Heart left ventricle (tissue), 16 donors: ENCODE data around the gene TMC3. TPM values are rescaled to one million over a fixed set of nuclear protein-coding genes. Genes with fewer than 3 reads are reported as not detected.

Experiments used
- ATAC-seq, 4 donors: fragments of 200-7000 bp; cut with Tn5 transposase; one replicate each; pipeline ENCODE4 v1.9.1; 2020 to 2022; ENCODE audit warnings: moderate library complexity in 4 of 4, mild to moderate bottlenecking in 3 of 4, moderate number of reproducible peaks in 1 of 4
- DNase-seq, 5 donors: peaks; one replicate each; pipeline ENCODE4 v3.0.0-alpha.2; 2020
- H3K27ac ChIP-seq, 12 donors: fragments of 200-600 bp; sonication (generic) in 4 of 12; one replicate each; pipeline versions ENCODE4 v1.5.0 to v1.8.0; 2016 to 2022; ENCODE audit warnings: mild to moderate bottlenecking in 2 of 12
- H3K27me3 ChIP-seq, 9 donors: fragments of 200-600 bp; sonication (generic) in 2 of 9; one replicate each; pipeline versions ENCODE4 v1.5.1 to v1.8.0; 2016 to 2022; ENCODE audit warnings: mild to moderate bottlenecking in 3 of 9
- H3K36me3 ChIP-seq, 9 donors: fragments of 200-600 bp; sonication (generic) in 2 of 9; one replicate each; pipeline versions ENCODE4 v1.5.0 to v1.8.0; 2018 to 2022; ENCODE audit warnings: mild to moderate bottlenecking in 2 of 9
- H3K4me1 ChIP-seq, 12 donors: fragments of 200-600 bp; sonication (generic) in 4 of 12; one replicate each; pipeline versions ENCODE4 v1.5.0 to v1.8.0; 2016 to 2022; ENCODE audit warnings: mild to moderate bottlenecking in 3 of 12
- H3K4me3 ChIP-seq, 12 donors: fragments of 200-600 bp; sonication (generic) in 4 of 12; one replicate each; pipeline versions ENCODE4 v1.5.0 to v1.8.0; 2017 to 2022; ENCODE audit warnings: mild to moderate bottlenecking in 9 of 12, moderate library complexity in 4 of 12
- H3K9me3 ChIP-seq, 12 donors: fragments of 200-600 bp; sonication (generic) in 4 of 12; one replicate each; pipeline versions ENCODE4 v1.5.0 to v1.8.0; 2016 to 2022; ENCODE audit warnings: mild to moderate bottlenecking in 1 of 12
- POLR2A ChIP-seq, 2 donors: fragments of 450-650 bp; IDR thresholded peaks; one replicate each; pipeline ENCODE4 v1.6.1; 2017; ENCODE audit warnings: antibody characterized with exemption in 2 of 2, mild to moderate bottlenecking in 2 of 2, moderate library complexity in 2 of 2
- WGBS, 4 donors: extraction: QIAGEN DNeasy Blood & Tissue Kit in 2 of 4; methylation state at CpG; one replicate each; pipeline versions ENCODE4 v1.1.5 to v1.1.7; 2013 to 2018; 5-methylcytosine and 5-hydroxymethylcytosine counted together
- intact Hi-C, 10 donors: fragments of 100-400 bp; cut with DNase I; formaldehyde crosslinking; loops; one replicate each; pipeline versions ENCODE4 v1.11.1 to v1.14.2; 2022
- polyA plus RNA-seq, 2 donors: library from polyadenylated mRNA; stranded (reverse); fragments of 200-250 nt; gene quantifications; one replicate each; pipeline ENCODE4 v1.2.3, GENCODE V29; 2013
- total RNA-seq, 9 donors: library from RNA; depleted of rRNA in 2 of 9; stranded (reverse); fragments of >200 nt in 2 of 9; fragmentation: NEBNext Ultra II Directional in 3 of 9; extraction: Animal tissue kit (Norgen Biotek cat#: 25700) in 3 of 9; gene quantifications; one replicate each; pipeline versions ENCODE4 v1.1.0 to v1.2.4, GENCODE V29; 2016 to 2023
- TF ChIP-seq, protein P1 (sequence below), 12 donors: fragments of 200-600 bp; sonication (generic) in 4 of 12; IDR thresholded peaks; one replicate each; pipeline versions ENCODE4 v1.5.0 to v1.8.0; 2018 to 2022; ENCODE audit warnings: antibody characterized with exemption in 12 of 12, mild to moderate bottlenecking in 5 of 12
- donor health status: ischemic (EF 13 %, LVEDD 7.1; RV severe dilation, severe dysfunction).
- donor health status: healthy with polysubstance abuse.
- donor health status: DM: no; HTN: yes; CAD: no.
- donor health status: DM: no; HTN: no; CAD: no.
- donor health status: ischemic (EF 25% LVEDD 6.9; RV normal size, moderate dysfunction).
- donor health status: ischemic (EF 25% LVEDD 5.7; RV mildly dilated, moderate dysfunction).
- donor health status: healthy.
- donor health status: DM: yes; HTN: yes; CAD: no.
- donor health status: ischemic (EF 35%, LVEDD 5.7; RV mildly dilated, moderate dysfunction).
- donor health status: nonischemic (EF 11% LVEDD 7.7; RV severe dilation, severe dysfunction).
- donor health status: DM: yes; HTN: yes; CAD: no.
- donor health status: PGD.
- donor health status: ischemic (EF 29% LVEDD 5.4; RV normal size, mild dysfunction).
- donor health status: nonischemic (EF 23%, LVEDD 6.1; RV moderate dilation, normal function).

The TMC3 gene
- total and polyA plus RNA-seq, 11 donors = 0.19 TPM; not detected in 10

DNA sequence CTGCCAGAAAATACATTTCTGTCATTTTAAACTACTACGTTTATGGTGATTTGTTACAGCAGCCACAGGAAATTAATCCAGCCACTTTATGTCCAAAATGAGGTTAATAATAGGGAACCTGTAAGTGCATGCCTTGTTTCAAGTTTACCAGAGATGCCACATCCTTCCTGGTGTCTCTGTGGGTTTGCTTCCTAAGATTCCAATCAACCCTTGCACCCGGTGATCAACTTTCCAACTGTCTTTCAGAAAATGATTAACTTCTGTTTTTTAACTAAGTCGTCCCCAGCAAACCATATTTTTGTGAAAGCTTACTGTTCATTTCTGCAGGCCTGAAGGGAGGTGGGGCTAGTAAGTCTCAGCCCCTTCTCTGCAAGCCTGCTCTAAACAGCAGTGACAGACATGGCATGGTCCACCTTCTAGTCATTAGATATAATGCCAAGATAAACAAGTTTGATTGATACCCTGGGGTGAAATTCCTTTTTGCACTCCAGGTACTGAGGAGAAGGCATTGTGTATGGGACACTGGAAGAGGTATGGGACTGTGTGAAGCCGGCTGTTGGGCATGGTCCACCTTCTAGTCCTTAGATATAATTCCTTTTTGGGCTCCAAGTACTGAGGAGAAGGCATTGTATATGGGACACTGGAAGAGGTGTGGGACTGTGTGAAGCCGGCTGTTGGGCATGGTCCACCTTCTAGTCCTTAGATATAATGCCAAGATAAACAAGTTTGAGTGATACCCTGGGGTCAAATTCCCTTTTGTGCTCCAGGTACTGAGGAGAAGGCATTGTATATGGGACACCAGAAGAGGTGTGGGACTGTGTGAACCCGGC, 11.1 kb upstream of the TMC3 start:
- Histone ChIP-seq H3K27me3 (no peaks in the 10 kb centered on the region), H3K4me1 (no peaks in the 10 kb centered on the region), H3K4me3 (no peak overlapping the region), H3K27ac (no peak overlapping the region), H3K36me3 (no peaks in the 10 kb centered on the region), H3K9me3 (peaks cover 0 to 4% (median 0%) of the 10 kb centered on the region in 12 donors)
- 87 to 92% (median 89%) methylated on average over 6 of the region's 6 CpGs for WGBS, 4 donors
- intact Hi-C loops = loop anchor here in 1 of 10 donors (5.0 kb wide), 1 partner anchor 38 kb away; no protein-coding TSS in a partner anchor
- DNase-seq (no peak), ATAC-seq (no peak)
- TF ChIP-seq POLR2A (IDR thresholded peaks at IDR 0.05) = no peak
- TF ChIP-seq, protein P1, sequence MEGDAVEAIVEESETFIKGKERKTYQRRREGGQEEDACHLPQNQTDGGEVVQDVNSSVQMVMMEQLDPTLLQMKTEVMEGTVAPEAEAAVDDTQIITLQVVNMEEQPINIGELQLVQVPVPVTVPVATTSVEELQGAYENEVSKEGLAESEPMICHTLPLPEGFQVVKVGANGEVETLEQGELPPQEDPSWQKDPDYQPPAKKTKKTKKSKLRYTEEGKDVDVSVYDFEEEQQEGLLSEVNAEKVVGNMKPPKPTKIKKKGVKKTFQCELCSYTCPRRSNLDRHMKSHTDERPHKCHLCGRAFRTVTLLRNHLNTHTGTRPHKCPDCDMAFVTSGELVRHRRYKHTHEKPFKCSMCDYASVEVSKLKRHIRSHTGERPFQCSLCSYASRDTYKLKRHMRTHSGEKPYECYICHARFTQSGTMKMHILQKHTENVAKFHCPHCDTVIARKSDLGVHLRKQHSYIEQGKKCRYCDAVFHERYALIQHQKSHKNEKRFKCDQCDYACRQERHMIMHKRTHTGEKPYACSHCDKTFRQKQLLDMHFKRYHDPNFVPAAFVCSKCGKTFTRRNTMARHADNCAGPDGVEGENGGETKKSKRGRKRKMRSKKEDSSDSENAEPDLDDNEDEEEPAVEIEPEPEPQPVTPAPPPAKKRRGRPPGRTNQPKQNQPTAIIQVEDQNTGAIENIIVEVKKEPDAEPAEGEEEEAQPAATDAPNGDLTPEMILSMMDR (IDR thresholded peaks at IDR 0.05) = no peak

GRCh38 chr15:81381720-81382119, 7.7 kb upstream of the TMC3 start:
- TF ChIP-seq, protein P1 (IDR thresholded peaks at IDR 0.05) = no peak
- no peak for TF ChIP-seq POLR2A (IDR thresholded peaks at IDR 0.05)
- peaks cover 0 to 4% (median 0%) of the 10 kb centered on the region in 12 donors for H3K9me3 ChIP-seq
- peaks cover 0 to 5% (median 0%) of the 10 kb centered on the region in 12 donors for H3K4me1 ChIP-seq
- no peak overlapping the region for H3K27ac ChIP-seq
- intact Hi-C loops = loop anchor here in 1 of 10 donors (5.0 kb wide), 1 partner anchor 34 kb away; no protein-coding TSS in a partner anchor
- no peaks in the 10 kb centered on the region for H3K36me3 ChIP-seq
- no peaks in the 10 kb centered on the region for H3K27me3 ChIP-seq
- no peak for ATAC-seq
- no peak overlapping the region for H3K4me3 ChIP-seq
- WGBS, 4 donors = 71 to 73% (median 72%) methylated on average over 2 of the region's 2 CpGs
- no peak for DNase-seq

DNA sequence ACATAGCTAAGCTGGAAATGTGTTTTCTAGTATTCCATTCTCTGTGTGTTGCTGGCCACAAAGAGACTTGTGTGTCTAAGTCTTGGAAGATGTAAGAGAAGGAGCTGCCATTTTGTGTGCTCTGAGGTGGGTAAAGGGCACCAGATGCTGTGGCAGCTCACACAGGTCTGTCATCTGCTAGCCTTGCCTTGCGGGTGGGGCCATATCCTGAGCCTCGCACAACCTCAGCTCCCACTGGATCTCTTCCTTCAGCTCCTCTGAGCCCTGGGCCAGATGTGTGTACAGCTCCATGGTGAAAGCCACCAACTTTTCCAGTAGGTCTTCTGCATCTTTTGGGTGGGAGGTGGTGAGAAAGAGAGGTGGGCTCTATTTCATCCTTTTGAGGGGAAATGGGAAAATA, 6.7 kb upstream of the TMC3 start:
- no peak for ATAC-seq
- Histone ChIP-seq H3K27me3 (no peaks in the 10 kb centered on the region), H3K36me3 (no peaks in the 10 kb centered on the region), H3K4me1 (peaks cover 0 to 5% (median 0%) of the 10 kb centered on the region in 12 donors), H3K4me3 (no peak overlapping the region), H3K27ac (no peak overlapping the region), H3K9me3 (peaks cover 0 to 4% (median 0%) of the 10 kb centered on the region in 12 donors)
- TF ChIP-seq, protein P1 (IDR thresholded peaks at IDR 0.05) = no peak
- TF ChIP-seq POLR2A (IDR thresholded peaks at IDR 0.05) = no peak
- no peak for DNase-seq
- intact Hi-C loops = loop anchor here in 1 of 10 donors (5.0 kb wide), 1 partner anchor 33 kb away; no protein-coding TSS in a partner anchor
- 58 to 79% (median 75%) methylated on average over 2 of the region's 2 CpGs for WGBS, 4 donors

GRCh38 chr15:81380203-81380602, 6.2 kb upstream of the TMC3 start:
- TF ChIP-seq, protein P1 (IDR thresholded peaks at IDR 0.05) = no peak
- no peak for TF ChIP-seq POLR2A (IDR thresholded peaks at IDR 0.05)
- ATAC-seq = no peak
- intact Hi-C loops = loop anchor here in 1 of 10 donors (5.0 kb wide), 1 partner anchor 33 kb away; no protein-coding TSS in a partner anchor

More at GRCh38 chr15:81380203-81380602, 6.2 kb upstream of the TMC3 start:
- Histone ChIP-seq H3K27ac (no peak overlapping the region), H3K4me1 (peaks cover 0 to 5% (median 0%) of the 10 kb centered on the region in 12 donors), H3K4me3 (no peak overlapping the region), H3K27me3 (no peaks in the 10 kb centered on the region), H3K9me3 (peaks cover 0 to 4% (median 0%) of the 10 kb centered on the region in 12 donors), H3K36me3 (no peaks in the 10 kb centered on the region)
- no peak for DNase-seq
- 66 to 81% (median 76%) methylated on average over 3 of the region's 3 CpGs for WGBS, 4 donors
